Prostate gland (tissue), 2 donors: ENCODE data around the gene PALLD. TPM values are rescaled to one million over a fixed set of nuclear protein-coding genes. Genes with fewer than 3 reads are reported as not detected.

Experiments
- DNase-seq: peaks from one replicate; pipeline ENCODE4 v3.0.0-alpha.2; 2019; ENCODE audit warnings: low spot score
- H3K27ac ChIP-seq, 2 donors: fragments of 200-600 bp; sonication (generic); 2 replicates each; pipeline ENCODE4 v1.5.1; 2017 to 2019
- H3K27me3 ChIP-seq: fragments of 200-600 bp; sonication (generic); replicated peaks from 2 replicates; pipeline ENCODE4 v1.5.1; 2019; ENCODE audit not compliant: insufficient read depth
- H3K36me3 ChIP-seq, 2 donors: fragments of 200-600 bp; sonication (generic); 1 replicate in 1 of 2; 2 replicates in 1 of 2; pipeline versions ENCODE4 v1.5.1 to v1.8.1; 2017 to 2019
- H3K4me1 ChIP-seq: fragments of 200-600 bp; sonication (generic); replicated peaks from 2 replicates; pipeline ENCODE4 v1.5.1; 2019
- H3K4me3 ChIP-seq, 2 donors: fragments of 200-600 bp; sonication (generic); 2 replicates each; pipeline ENCODE4 v1.5.1; 2017 to 2019
- H3K9me3 ChIP-seq: fragments of 200-600 bp; sonication (generic); 2 replicates; pipeline ENCODE4 v1.5.1; 2017
- CTCF ChIP-seq, 4 experiments: fragments of 200-600 bp in 2 of 4; fragments of 450-650 bp in 2 of 4; sonication (generic) in 2 of 4; IDR thresholded peaks; 1 replicate in 3 of 4; 2 replicates in 1 of 4; pipeline ENCODE4 v1.5.1; 2016 to 2019; ENCODE audit warnings: antibody characterized with exemption in 4 of 4, mild to moderate bottlenecking in 2 of 4, moderate library complexity in 2 of 4
- POLR2A ChIP-seq: fragments of 450-650 bp; IDR thresholded peaks from one replicate; pipeline ENCODE4 v1.6.1; 2016; ENCODE audit warnings: antibody characterized with exemption, mild to moderate bottlenecking
- POLR2AphosphoS5 ChIP-seq: sonication (generic); formaldehyde crosslinking; IDR thresholded peaks from one replicate; pipeline ENCODE4 v1.6.1; 2017; ENCODE audit warnings: antibody characterized with exemption
- WGBS: methylation state at CpG from one replicate; pipeline ENCODE4 v1.1.5; 2018; 5-methylcytosine and 5-hydroxymethylcytosine counted together
- intact Hi-C: fragments of 100-400 bp; cut with DNase I; formaldehyde crosslinking; loops from one replicate; pipeline ENCODE4 v1.14.2; 2022
- total RNA-seq, 2 donors: library from RNA; depleted of rRNA; stranded (reverse); fragments of >200 nt; gene quantifications; one replicate each; pipeline ENCODE4 v1.1.0, GENCODE V29; 2016

Gene PALLD
- total RNA-seq, 2 donors from 2014 or later = 252 TPM

GRCh38 chr4:168514249-168514852, 17.5 kb downstream of the PALLD start:
- H3K4me1 ChIP-seq = no peaks in the 10 kb centered on the region
- no peak overlapping the region for H3K27ac ChIP-seq
- no peaks in the 10 kb centered on the region for H3K27me3 ChIP-seq
- DNase-seq = no peak
- no peaks in the 10 kb centered on the region for H3K36me3 ChIP-seq
- 17% methylated on average over 3 of the region's 3 CpGs for WGBS
- TF ChIP-seq CTCF (IDR thresholded peaks at IDR 0.05) = peak; percentile 30 to 48 (median 44)
- no peak for TF ChIP-seq POLR2A
- TF ChIP-seq POLR2AphosphoS5 = no peak
- H3K4me3 ChIP-seq = no peak overlapping the region
- intact Hi-C loops = loop anchor here (10.0 kb wide), 3 partner anchors 180 to 970 kb away; no protein-coding TSS in a partner anchor
- H3K9me3 ChIP-seq = no peaks in the 10 kb centered on the region

- Histone ChIP-seq H3K9me3 (no peaks in the 10 kb centered on the region), H3K36me3 (no peaks in the 10 kb centered on the region), H3K27me3 (no peaks in the 10 kb centered on the region), H3K4me3 (no peak overlapping the region), H3K4me1 (no peaks in the 10 kb centered on the region), H3K27ac (no peak overlapping the region)
- 81% methylated on average over 5 of the region's 5 CpGs for WGBS
- intact Hi-C loops = loop anchor here (10.0 kb wide), 3 partner anchors 179 to 969 kb away; no protein-coding TSS in a partner anchor
- no peak for DNase-seq
- TF ChIP-seq CTCF (IDR thresholded peaks at IDR 0.05) (no peak), POLR2AphosphoS5 (no peak), POLR2A (no peak)
These were observed 18.6 kb downstream of the PALLD start for GRCh38 chr4:168515222-168516011.

- DNase-seq = no peak
- intact Hi-C loops = loop anchor here (10.0 kb wide), 3 partner anchors 178 to 968 kb away; no protein-coding TSS in a partner anchor
- TF ChIP-seq POLR2A (no peak), CTCF (IDR thresholded peaks at IDR 0.05) (no peak)
- Histone ChIP-seq H3K36me3 (no peaks in the 10 kb centered on the region), H3K4me3 (no peak overlapping the region), H3K4me1 (no peaks in the 10 kb centered on the region), H3K9me3 (no peaks in the 10 kb centered on the region), H3K27ac (no peak overlapping the region), H3K27me3 (no peaks in the 10 kb centered on the region)
- WGBS = 73% methylated on average over 2 of the region's 2 CpGs
These were observed 20.0 kb downstream of the PALLD start for GRCh38 chr4:168516841-168517240.

GRCh38 chr4:168519576-168519975, 22.7 kb downstream of the PALLD start:
- H3K9me3 ChIP-seq = no peaks in the 10 kb centered on the region
- WGBS = 92% methylated on average over 1 of the region's 1 CpG
- H3K36me3 ChIP-seq = no peaks in the 10 kb centered on the region
- no peak for TF ChIP-seq POLR2A
- no peak for TF ChIP-seq CTCF (IDR thresholded peaks at IDR 0.05)
- no peak for TF ChIP-seq POLR2AphosphoS5
- no peaks in the 10 kb centered on the region for H3K4me1 ChIP-seq
- H3K27me3 ChIP-seq = no peaks in the 10 kb centered on the region
- H3K4me3 ChIP-seq = no peak overlapping the region
- no peak overlapping the region for H3K27ac ChIP-seq
- DNase-seq = no peak
- intact Hi-C loops = loop anchor here (10.0 kb wide), 3 partner anchors 175 to 965 kb away; no protein-coding TSS in a partner anchor
